Measurements from ENCODE around the gene C3orf18. TPM values are rescaled to one million over a fixed set of nuclear protein-coding genes. Genes with fewer than 3 reads are reported as not detected.
A peak's percentile ranks its signal among the peaks of the same experiment; 100 is the strongest.

C3orf18 gene
- total RNA-seq, 2 experiments from 2014 or later = 53.2 to 58.4 TPM

DNA sequence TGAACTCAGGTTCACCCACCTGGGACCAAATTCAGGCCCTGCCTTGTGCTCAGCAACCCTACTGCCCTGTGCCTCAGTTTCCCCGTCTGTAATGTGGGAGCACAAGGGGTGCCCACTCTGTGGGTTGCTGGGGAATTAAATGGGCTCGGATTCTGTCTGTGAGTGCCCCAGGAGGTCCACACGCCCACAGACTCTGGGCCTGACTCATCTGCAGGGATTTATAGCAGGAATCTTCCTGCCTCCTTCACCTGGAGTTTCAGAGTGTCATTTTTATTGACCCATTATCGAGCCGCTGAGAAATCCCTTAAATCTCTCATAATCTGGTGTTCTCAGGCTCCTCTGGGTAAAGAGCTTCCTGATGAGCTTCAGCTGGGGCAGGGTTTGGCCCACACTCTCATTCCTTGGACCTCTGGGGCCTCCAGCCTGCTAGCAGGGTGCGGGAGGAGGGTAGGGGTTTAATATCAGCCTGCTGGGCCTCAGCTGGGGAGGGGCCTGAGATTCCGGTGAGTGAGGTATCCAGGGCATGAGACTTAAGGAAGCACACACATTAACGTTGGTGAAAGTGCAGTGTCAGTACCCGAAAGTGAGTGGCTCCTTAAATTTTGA lies 16.4 kb downstream of the C3orf18 start:
- no peak for DNase-seq
- no peaks in the 10 kb centered on the region for H3K9me3 Mint-ChIP-seq
- peak overlapping the region; percentile 40 for H3K27ac Mint-ChIP-seq
- no peaks in the 10 kb centered on the region for H3K36me3 Mint-ChIP-seq
- H3K4me1 Mint-ChIP-seq = peaks cover 3% of the 10 kb centered on the region
- POLR2A ChIA-PET = interaction anchor here (0.8 to 2.5 kb wide), 7 partner anchors 10 to 201 kb away, joined by 3 to 10 read pairs (median 5); partner anchors contain the start of genes C3orf18, CYB561D2, HEMK1 and NPRL2
- no peak overlapping the region for H3K4me3 Mint-ChIP-seq
- no peaks in the 10 kb centered on the region for H3K27me3 Mint-ChIP-seq
- ATAC-seq (ENCODE audit: low read depth) = no peak

DNA sequence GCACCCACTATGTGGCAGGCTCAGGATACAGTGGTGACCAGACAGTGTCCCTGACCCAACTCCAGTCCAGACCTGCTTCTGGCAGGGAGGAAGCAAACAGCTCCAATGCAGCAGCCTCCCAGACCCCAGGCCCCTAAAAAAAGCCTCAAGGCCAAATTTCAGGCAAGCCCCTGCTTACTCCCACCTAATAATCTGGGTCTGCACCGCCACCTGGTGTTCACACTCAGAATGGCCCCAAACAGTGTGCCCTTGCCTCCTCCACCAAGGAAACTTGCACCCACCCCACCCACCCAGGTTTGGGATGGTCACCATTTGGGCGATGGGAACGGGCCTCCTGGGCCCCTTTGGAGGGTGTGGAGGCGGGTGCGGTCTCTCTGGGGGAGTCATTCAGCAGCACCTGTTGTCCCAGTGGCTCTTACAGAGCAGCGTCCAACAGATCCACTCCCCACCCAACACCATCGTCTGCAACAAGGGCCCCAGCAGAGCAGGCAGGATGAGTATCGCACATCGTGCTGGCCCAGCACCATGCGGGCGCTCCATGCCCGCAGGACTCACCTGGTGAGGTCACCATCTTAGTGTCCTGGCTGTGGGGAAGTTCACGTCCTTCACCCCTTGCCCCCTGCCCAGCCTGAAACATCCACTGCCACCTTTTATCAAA lies 17.3 kb downstream of the C3orf18 start:
- no peaks in the 10 kb centered on the region for H3K9me3 Mint-ChIP-seq
- POLR2A ChIA-PET = interaction anchor here (1.6 to 2.5 kb wide), 4 partner anchors 17 to 200 kb away, joined by 6 to 10 read pairs (median 8); partner anchors contain the start of genes C3orf18, CYB561D2, HEMK1 and NPRL2
- ATAC-seq (ENCODE audit: low read depth) (peak; percentile 62), DNase-seq (peak; percentile 79)
- H3K4me1 Mint-ChIP-seq = peaks cover 2% of the 10 kb centered on the region
- no peaks in the 10 kb centered on the region for H3K36me3 Mint-ChIP-seq
- H3K4me3 Mint-ChIP-seq = no peak overlapping the region
- no peaks in the 10 kb centered on the region for H3K27me3 Mint-ChIP-seq
- H3K27ac Mint-ChIP-seq = peak overlapping the region; percentile 34

DNA sequence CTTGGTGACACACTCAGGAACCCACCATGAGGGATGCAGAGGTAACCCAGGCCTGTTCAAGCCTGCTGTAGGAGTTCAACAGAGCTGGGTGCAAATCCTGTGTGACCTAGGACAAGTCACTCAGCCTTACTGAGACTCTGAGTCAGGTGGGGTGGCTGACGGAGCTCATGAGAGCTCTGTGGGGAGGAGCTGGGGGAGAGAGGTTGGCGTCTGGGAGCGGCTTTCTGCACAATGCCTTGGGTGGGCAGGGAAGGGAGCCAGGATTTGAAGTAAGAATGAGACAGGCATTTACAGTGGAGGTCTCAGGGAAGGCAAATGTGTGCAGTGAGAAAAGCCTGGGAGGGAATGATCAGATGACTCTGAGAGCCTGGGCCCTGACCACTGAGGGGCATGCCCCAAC lies 18.3 kb downstream of the C3orf18 start:
- Mint-ChIP-seq H3K4me3 (no peak overlapping the region), H3K9me3 (no peaks in the 10 kb centered on the region), H3K36me3 (no peaks in the 10 kb centered on the region), H3K27ac (no peak overlapping the region), H3K27me3 (peaks cover 2% of the 10 kb centered on the region), H3K4me1 (peaks cover 2% of the 10 kb centered on the region)
- DNase-seq (no peak), ATAC-seq (ENCODE audit: low read depth) (no peak)
- POLR2A ChIA-PET = interaction anchor here (0.6 to 1.6 kb wide), 4 partner anchors 20 to 198 kb away, joined by 3 to 6 read pairs (median 3); partner anchors contain the start of genes CISH, CYB561D2, HEMK1 and NPRL2

DNA sequence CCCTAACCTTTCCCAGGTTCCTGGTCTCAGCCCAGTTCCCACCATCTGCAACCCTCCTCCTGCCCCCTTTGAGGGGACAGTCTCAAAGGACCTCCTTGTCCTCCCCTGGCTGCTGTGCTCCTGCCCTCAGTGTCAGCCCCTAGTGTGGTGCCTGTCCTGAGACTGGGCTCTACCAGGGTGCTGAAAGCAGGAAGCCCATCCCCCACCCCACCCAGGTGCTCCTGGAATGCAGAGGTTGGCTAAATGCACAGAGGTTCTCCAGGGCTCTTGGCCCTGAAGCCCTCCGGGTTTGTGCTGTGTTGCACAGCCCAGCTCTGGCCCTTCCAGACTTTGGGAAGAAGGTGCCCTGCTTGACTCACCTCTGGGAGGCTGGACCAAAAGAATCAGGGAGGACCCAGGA lies 21.8 kb downstream of the C3orf18 start:
- H3K4me1 Mint-ChIP-seq = peaks cover 3% of the 10 kb centered on the region
- ATAC-seq (ENCODE audit: low read depth) (no peak), DNase-seq (no peak)
- H3K27ac Mint-ChIP-seq = no peak overlapping the region
- POLR2A ChIA-PET = interaction anchor here (0.7 kb wide), 1 partner anchor 1943 kb away, joined by 6 read pairs; no protein-coding TSS in a partner anchor
- no peaks in the 10 kb centered on the region for H3K36me3 Mint-ChIP-seq
- no peaks in the 10 kb centered on the region for H3K9me3 Mint-ChIP-seq
- no peak overlapping the region for H3K4me3 Mint-ChIP-seq
- peaks cover 12% of the 10 kb centered on the region for H3K27me3 Mint-ChIP-seq

DNA sequence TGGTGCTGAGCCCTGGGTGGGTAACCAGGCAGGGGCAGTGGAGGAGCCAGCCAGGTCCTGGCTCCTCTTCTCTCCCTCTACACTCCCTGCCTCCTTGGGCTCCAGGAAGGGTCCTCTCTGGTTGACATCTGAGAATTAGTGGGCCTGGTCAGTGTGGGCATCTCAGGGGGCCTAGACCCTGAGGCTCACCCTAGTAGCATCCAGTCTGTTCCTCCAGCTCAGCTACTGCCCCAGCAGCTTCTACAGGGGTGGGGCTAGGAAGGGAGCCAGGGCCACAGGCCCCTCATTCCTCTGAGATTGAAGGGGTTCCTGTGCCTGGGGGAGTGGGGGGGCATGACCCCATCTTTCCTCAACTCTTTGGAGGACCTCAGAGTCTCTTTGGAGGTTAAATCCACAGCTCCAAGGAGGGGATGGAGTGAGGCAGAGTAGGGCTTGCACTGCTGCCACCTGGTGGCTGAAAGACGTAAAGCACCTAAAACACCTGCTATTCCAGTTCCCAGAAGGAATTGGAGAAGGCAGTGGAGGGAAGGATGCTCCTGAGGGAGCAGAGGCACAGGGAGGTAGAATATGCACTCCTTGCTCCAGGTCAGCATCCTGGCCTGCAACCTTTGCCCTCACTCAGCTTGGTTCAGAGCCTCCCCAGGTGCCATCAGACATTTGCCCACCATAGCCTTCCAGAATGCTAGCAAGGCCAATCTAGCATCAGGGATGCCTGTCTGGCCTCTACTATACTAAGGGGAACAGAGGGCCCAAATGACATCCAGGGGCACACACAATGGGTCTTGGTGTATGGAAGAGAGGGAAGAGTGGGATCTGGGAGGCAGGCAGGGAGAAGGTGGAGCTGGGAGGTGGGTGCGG lies 25.1 kb downstream of the C3orf18 start:
- POLR2A ChIA-PET = interaction anchor here (0.8 to 1.6 kb wide), 3 partner anchors 26 to 108 kb away, joined by 3 to 8 read pairs (median 6); partner anchors contain the start of genes C3orf18, CISH and HEMK1

DNA sequence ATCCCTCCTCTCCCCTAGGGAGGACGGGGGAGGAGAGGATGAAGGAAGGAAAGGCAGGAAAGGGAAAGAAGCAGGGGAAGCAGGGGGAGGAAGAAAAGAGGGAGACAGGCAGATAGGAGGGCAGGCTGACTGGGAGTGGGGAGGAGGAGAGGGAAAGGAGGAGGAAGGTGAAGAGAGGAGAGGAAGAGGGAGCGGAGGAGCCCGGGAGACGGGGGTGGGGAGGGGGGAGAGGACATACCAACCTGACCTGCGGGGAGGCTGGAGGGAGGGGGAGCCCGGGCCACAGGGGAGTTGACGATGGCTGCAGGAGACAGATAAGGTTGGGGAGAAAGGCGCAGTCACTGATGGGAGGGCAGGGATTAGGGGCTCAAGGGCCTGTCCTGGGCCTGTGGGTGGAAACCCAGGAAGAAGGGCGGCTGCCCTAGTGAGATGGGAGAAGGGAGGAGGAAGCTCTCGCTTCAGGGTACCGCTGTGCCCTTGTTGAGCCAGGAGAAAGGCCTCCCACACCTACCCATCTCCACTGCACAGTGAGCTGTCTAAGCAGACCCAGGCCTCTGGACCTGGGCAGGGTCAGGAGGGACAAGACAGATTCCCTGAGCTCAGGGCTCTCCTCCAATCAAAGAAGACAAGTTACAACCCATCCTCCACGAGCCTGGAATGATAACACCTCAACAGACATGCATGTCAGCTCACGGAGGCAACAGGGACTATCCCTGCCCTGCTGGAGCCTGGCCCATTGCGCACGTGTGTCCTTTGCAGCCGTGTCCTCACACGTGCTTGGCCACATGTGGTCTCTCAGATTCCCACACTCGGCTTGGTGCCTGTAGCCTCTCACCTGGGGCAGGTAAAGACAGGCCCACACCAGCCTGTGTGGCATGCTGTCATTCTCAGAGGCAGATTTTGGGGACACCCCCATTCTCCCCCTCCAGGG lies 27.9 kb downstream of the C3orf18 start:
- no peaks in the 10 kb centered on the region for H3K36me3 Mint-ChIP-seq
- POLR2A ChIA-PET = no interaction called here
- no peaks in the 10 kb centered on the region for H3K9me3 Mint-ChIP-seq
- H3K4me1 Mint-ChIP-seq = peaks cover 1% of the 10 kb centered on the region
- H3K4me3 Mint-ChIP-seq = no peak overlapping the region
- DNase-seq = no peak
- peaks cover 31% of the 10 kb centered on the region for H3K27me3 Mint-ChIP-seq
- no peak for ATAC-seq (ENCODE audit: low read depth)
- H3K27ac Mint-ChIP-seq = no peak overlapping the region

More for the DNA sequence above, 25.1 kb downstream of the C3orf18 start:
- H3K9me3 Mint-ChIP-seq = no peaks in the 10 kb centered on the region
- ATAC-seq (ENCODE audit: low read depth) (peak; percentile 72), DNase-seq (peak; percentile 67)
- H3K27me3 Mint-ChIP-seq = peaks cover 28% of the 10 kb centered on the region
- H3K36me3 Mint-ChIP-seq = no peaks in the 10 kb centered on the region
- no peak overlapping the region for H3K27ac Mint-ChIP-seq
- no peak overlapping the region for H3K4me3 Mint-ChIP-seq
- H3K4me1 Mint-ChIP-seq = peaks cover 1% of the 10 kb centered on the region

DNA sequence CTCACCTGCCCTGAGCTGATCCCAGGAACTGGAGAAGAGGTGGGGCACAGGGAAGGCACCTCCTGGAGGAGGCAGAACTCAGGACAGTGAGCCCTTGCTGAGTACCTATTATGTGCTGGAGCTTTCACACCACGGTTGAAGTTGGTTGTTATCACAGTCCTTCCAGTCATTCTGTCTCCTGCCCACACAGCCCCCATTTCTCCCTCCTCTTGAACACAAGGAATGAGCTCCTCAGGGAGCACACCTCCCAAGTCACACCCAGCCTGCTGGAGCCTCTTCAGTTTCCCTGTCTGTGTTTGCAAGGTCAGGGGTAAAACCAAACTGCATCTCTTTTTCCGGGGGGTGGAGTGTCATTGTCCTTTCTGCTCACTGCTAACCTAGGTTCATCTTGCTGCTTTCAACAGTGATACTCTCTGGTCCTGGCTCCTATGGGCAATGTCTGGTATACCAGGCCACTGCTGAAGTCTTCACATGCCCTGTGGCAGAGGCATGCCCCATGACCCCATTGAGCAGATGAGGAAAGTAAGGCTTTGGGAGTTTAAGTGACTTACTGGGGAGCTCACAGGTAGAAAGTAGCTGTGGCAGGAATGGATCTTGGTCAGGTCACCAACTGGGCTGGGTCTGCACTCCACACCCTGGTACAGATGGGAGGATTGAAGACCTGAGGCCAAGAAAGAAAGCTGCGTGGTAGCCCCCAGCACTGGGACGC lies 30.0 kb downstream of the C3orf18 start:
- DNase-seq = no peak
- Mint-ChIP-seq H3K27ac (no peak overlapping the region), H3K27me3 (peaks cover 40% of the 10 kb centered on the region), H3K9me3 (no peaks in the 10 kb centered on the region), H3K4me3 (no peak overlapping the region), H3K36me3 (no peaks in the 10 kb centered on the region), H3K4me1 (no peaks in the 10 kb centered on the region)
- no peak for ATAC-seq (ENCODE audit: low read depth)
- POLR2A ChIA-PET = no interaction called here

DNA sequence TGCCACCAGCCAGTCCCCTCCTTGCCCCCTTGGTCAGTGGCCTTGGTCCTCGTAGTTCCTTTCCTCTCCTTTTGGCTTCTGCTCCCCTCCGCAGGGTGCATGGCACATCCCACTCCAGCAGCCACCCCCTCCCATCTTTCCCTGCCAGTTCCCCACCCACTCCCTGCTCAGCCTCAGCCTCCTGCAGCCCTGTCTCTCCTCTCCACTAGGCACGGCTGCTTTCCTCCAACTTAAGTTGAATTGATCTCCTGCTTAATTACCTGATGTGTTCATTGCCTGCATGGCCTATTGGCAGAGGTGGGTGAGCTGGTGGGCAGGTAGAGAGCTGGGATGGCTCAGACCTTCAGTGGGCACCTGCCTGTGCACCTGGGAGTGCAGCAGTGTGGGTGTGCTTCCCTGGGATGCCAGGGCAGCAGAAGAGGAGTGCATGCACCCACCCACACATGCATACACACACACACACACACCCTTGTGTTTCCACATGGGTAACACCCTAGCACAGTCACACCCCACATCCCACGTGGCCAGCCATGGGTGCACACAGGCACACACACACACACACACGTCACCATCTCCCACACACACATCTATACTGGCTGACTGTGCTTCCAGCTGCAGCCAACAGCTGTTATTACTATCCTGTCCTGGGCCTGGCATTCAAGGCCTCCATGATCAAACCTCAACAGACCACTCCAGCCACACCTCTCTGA lies 30.9 kb downstream of the C3orf18 start:
- Mint-ChIP-seq H3K27ac (no peak overlapping the region), H3K27me3 (peaks cover 42% of the 10 kb centered on the region), H3K36me3 (no peaks in the 10 kb centered on the region), H3K9me3 (no peaks in the 10 kb centered on the region), H3K4me3 (no peak overlapping the region), H3K4me1 (no peaks in the 10 kb centered on the region)
- POLR2A ChIA-PET = no interaction called here
- DNase-seq = no peak
- no peak for ATAC-seq (ENCODE audit: low read depth)

DNA sequence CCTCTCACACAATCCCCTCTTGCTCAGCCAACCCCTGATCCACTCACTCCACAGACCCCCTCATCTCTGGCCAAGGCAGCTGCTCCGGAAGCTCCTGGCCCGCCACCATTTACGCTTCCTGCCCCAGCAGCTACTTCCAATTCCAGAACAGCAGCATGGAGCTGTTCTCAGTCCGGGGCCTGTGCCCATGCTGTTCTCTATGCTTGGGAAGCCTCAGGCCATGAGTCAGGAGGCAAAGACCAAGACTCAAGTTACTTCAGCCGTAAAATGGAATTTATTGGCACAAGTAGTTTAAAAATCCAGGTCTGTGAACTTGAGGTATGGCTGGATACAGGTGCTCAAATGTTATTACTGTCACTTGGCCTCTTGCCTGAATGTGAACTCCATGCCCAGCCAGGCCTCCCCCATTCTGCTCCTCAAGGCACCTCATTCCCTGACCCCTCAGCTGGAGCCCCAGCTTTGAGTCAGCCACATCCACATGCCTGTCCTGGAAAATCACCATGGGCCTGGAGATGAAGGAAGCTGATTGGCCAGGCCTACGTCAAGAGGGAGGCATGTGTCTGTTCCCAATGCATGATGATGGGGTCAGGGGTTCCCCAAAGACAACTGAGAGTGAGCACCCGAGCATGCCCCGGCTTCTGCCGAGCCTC lies 32.7 kb downstream of the C3orf18 start:
- H3K36me3 Mint-ChIP-seq = no peaks in the 10 kb centered on the region
- ATAC-seq (ENCODE audit: low read depth) (no peak), DNase-seq (no peak)
- H3K4me3 Mint-ChIP-seq = no peak overlapping the region
- POLR2A ChIA-PET = no interaction called here
- H3K9me3 Mint-ChIP-seq = no peaks in the 10 kb centered on the region
- H3K27me3 Mint-ChIP-seq = peaks cover 47% of the 10 kb centered on the region
- no peak overlapping the region for H3K27ac Mint-ChIP-seq
- no peaks in the 10 kb centered on the region for H3K4me1 Mint-ChIP-seq

DNA sequence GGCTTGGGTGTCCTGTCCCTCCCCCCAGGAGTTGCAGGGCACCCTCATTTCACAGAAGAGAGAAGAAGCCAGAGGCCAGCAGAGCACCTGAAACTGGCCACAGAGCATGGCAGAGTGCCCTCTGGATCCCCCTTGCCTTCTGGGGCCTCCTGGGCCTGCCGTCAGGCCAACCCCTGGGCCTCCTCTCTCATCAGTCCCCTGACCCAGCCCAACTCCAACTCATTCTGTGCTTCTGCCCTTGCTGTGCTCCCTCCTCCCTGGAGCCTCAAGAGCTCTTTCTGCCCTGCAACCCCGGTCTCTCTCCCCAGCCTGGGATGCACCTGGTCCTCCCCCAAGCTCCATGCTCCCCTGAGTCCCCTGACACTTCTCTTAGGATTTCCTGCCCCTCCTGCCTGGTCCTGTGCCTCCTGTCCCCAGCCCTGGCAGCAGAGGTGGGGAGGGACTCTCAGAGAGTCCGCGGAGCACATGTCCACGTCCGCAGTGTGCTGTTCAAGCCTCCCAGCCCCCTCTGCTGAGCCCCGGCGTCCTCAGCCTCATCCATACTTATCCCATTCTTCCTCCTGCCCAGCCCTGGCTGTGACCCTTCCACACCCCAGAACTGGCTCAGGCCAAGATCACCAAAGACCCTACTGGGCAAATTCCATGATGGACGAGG lies 33.6 kb downstream of the C3orf18 start:
- Mint-ChIP-seq H3K27me3 (peaks cover 47% of the 10 kb centered on the region), H3K4me3 (no peak overlapping the region), H3K9me3 (no peaks in the 10 kb centered on the region), H3K36me3 (no peaks in the 10 kb centered on the region), H3K27ac (no peak overlapping the region), H3K4me1 (no peaks in the 10 kb centered on the region)
- DNase-seq (no peak), ATAC-seq (ENCODE audit: low read depth) (no peak)
- POLR2A ChIA-PET = no interaction called here

DNA sequence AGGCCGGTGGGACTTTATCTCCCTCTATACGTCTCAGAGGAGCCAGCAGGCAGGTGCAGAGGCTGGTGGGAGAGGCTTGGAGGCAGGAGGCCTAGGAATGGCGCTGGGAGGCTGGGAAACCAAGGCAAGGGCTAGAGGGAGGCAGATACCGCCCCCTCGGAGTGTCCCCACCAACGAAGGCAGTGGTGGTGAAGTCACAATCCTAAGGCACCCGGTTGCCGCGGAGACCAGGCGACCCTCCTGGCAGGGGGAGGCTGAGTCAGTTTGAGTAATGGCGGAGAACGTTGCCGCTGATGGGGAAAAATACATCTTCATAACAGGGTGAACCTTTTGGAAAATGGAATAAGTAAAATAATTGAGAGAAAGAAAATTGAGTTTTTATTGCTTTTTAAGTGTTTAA lies 34.2 kb downstream of the C3orf18 start:
- no peaks in the 10 kb centered on the region for H3K9me3 Mint-ChIP-seq
- no peaks in the 10 kb centered on the region for H3K4me1 Mint-ChIP-seq
- no peak overlapping the region for H3K4me3 Mint-ChIP-seq
- peaks cover 42% of the 10 kb centered on the region for H3K27me3 Mint-ChIP-seq
- no peaks in the 10 kb centered on the region for H3K36me3 Mint-ChIP-seq
- DNase-seq = no peak
- no peak overlapping the region for H3K27ac Mint-ChIP-seq
- no peak for ATAC-seq (ENCODE audit: low read depth)
- POLR2A ChIA-PET = no interaction called here
